HK-2 (cell line): ENCODE measurements around the gene COPS8.
A peak's percentile ranks its signal among the peaks of the same experiment; 100 is the strongest.

ENCODE experiments used
- DNase-seq: peaks from one replicate; pipeline ENCODE4 v3.0.0-alpha.2; 2018; ENCODE audit not compliant: unreplicated experiment

Gene COPS8

DNA sequence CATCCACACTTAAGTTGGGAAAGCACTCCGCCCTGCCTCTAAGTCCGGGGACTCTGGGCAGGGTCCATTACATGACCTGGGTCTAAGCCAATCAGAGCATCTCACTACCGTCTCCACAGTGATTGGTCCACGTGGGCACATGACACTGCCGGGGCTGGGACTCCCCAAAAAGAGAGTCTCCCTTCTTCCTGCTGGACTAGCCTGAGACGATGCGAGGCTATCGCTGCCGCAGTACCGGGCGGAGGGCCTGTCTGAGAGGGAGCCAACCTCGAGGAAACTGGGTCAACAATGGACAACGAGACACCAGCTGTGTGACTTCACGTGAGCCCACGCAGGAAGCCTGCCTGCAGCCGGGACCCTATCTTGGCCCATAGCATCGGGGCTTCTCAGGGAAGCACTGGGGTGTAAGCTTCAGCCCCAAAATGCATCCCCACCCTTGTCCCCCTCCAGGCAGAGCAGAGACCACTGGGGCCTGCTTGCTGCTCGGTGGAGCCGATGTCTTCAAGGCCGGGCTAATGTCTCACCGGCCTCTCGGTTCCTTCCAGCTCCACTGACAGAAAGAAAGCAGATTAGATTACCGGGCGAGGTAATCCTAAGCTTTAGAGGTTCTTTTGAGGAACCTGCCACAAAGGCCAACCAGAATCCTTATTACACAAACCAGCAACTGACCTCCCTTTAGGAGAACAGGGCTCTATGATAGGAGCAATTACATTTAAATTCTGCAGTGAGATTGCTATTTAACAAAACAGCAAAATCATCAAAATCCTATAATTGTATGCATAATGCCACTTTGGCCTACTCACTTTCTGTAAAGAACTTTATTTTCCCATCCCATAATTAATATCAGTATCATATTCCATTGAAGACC lies 21.3 kb upstream of the COPS8 start:
- DNase-seq = no peak

DNA sequence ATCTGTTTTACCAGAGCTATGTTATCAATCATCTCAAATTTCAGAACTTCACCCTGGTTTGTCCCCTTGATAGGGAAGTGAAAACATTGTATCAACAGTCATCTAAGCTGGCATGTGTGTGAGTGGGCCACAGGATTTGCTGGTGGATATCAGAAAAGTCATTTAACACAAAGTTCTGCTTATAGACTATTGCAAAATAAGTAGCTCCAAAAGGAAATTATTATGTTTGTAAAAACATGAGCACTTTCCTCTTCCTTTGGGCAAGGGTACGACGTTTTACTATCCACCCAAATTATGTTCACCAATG lies 20.7 kb upstream of the COPS8 start:
- DNase-seq = no peak

DNA sequence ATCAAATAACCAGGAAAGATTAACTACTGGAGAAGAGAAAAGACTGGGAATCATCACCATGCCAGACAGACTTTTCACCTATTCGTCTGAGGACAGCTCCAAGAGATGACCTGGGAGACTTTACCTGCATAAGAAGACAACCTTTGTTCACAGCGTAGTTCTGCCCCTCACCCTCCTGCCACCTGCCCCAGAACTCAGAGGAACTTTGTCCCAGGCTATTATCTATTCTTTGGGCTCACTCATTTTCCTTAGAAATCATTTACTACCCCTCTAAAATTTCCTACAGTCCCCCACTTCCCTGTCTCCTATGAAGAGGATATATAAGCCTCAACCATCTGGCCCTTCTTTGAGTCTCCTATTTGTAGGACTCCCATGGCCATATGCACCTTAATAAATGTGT lies 19.3 kb upstream of the COPS8 start:
- no peak for DNase-seq

DNA sequence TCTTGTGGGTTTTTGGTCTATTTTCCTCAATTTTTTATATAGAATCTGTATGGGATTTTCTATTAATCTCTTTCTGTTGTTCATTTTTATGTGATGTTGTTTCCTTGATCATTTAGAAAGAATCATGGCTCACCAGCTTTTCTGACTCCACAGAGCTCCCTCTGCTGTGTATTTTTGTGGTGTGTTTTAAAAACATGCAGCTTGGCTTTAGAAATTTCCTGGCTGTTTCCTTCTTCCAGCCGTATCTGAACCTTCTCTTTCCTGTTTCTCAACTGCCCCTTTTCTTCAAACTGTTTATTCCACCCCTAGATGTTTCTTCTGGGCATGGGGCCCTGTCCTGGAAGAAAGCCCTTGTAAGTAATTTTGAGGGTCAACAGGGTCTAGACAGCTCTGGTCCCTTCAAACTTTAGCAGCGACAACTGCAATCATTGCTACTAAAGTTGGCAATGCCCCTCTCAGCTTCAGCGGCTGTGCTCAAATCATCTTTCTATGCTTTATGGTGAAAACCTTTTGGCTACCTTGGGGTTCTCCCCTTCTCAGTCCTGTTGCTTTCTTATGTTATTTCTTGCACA lies 17.6 kb upstream of the COPS8 start:
- DNase-seq = no peak

DNA sequence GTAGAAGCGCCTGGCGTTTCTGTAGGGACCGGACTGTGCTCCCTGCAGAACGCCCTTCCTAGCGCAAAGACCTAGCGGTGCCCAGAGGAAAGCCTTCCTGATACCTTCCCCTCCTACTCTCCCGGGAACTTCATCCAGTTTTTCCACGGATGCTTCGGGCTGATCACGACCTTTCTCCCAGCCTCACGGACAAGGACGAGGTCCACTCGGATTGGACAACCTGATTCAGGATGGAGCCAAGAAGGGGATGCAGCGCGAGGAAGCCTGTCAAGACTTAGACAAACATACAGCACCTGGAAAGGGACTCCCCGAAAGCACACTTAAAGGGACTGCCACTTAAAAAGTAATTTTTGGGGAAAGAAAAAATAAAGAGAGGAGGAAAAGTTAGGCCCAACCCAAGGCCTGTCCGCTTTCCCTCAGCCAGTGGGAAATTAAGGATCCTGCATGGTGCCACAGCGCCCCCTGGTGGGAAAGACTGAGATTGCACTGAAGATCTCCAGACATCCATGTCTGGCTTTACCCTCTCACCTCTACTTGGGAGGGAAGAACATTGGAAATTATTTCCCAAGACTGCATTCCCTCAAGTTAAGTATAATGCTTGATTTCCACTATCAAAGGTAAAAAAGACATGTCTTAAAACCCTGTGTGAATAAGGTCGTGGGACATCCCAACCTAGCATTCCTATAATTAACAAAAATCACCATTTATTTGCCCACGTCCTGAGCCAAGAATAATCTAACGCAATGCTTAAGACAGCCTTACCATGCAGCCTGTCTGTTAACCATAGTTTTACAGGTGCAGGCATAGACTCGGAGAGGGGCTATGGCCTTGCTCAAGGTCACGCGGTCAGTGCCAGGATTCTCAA lies 13.4 kb upstream of the COPS8 start:
- peak; percentile 67 for DNase-seq

GRCh38 chr2:237073552-237073951 lies 12.1 kb upstream of the COPS8 start:
- DNase-seq = no peak

DNA sequence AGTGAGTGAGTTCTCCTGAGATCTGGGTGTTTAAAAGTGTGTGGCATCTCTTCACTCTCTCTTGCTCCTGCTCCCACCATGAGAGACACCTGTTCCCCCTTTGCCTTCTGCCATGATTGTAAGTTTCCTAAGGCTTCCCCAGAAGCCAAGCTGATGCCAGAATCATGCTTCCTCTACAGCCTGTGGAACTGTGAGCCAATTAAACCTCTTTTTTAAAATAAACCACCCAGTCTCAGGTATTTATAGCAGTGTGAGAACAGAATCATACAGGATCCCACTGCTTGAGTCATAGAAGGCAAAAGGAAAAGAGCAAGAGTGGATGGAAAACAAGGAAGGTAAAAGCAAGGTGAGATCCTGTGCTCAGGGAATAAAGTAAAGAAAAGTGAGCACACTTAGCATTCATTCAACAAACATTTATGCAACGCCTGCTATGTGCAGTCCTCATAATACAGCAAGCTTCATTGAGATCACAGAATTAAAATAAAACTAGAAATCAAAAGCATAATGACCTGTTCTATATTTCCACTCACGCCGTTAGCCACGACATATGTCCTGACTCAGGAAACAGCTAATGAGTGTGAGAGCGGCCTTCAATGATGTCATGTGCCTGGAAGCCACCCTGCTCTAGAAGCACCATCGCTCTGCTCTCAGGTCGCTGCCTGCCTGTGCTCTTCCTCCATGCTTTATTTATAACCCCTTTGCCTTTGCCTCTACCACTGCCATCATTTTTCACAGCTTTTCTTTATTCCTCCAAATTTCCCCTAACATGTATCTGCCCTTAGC lies 11.3 kb upstream of the COPS8 start:
- no peak for DNase-seq

DNA sequence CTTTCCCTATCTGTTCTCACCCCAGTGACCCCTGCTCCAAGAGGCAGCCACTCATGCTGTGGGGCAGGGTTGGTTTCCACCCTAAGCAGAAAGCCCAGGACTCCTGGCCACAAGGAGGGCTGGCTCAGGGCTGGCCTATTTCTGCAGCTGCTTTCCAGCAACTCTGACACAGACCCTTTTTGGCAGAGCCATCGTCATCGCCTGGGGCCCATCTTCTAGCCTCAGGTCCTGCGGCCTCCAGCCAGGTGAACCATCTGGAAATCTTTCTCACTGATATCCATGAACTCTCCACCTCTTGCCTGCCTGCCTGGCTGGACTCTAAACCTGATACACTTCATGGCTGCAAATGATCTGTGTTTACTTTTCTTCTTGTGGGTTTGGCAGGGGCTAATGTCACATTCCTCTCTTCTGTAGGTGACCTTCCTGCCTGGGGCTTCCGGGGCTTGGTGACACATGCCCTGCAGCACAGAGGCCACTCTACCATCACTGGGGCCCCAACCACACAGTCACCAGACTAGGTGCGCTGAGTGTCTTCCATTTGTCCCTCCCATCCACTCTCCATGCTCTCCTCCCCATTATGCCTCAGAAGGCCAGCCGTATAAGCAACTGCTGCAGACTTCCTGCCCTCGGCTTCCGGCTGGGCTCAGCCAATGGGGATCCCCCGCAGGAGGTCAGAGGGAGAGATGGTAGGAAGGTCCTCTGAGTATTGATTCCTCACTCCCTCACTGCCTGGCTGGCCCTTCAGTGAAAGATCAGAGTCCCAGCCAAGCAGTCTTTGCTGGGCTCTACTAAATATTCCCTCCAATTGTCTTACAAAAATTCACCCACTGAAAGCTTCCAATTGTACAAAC lies 9.7 kb upstream of the COPS8 start:
- peak; percentile 58 for DNase-seq

- no peak for DNase-seq
Observed at GRCh38 chr2:237081596-237081995, 4.1 kb upstream of the COPS8 start.

DNA sequence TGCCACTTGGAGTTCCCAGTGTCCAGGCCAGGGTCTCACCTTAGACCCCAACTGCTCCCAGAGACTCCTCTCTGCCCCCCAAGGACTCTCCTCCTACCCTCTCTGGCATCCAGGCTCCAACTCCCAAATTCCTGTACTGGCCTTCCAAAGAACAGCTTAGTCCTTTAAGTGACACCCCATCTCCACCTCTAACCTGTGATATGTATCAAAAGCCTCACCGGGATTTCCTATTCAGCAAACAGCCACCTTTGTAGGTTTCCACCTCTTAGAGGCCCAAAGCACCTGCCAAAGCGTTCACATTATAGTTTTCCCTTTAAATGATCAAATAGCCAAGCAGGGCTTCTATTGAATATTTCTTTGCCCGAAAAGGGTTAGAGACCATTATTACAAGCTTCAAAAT lies 2.7 kb upstream of the COPS8 start:
- DNase-seq = no peak

- DNase-seq = no peak
Observed at GRCh38 chr2:237084444-237084843, 1.2 kb upstream of the COPS8 start.

- DNase-seq = no peak
Observed at GRCh38 chr2:237090906-237091305, 5.2 kb downstream of the COPS8 start.

DNA sequence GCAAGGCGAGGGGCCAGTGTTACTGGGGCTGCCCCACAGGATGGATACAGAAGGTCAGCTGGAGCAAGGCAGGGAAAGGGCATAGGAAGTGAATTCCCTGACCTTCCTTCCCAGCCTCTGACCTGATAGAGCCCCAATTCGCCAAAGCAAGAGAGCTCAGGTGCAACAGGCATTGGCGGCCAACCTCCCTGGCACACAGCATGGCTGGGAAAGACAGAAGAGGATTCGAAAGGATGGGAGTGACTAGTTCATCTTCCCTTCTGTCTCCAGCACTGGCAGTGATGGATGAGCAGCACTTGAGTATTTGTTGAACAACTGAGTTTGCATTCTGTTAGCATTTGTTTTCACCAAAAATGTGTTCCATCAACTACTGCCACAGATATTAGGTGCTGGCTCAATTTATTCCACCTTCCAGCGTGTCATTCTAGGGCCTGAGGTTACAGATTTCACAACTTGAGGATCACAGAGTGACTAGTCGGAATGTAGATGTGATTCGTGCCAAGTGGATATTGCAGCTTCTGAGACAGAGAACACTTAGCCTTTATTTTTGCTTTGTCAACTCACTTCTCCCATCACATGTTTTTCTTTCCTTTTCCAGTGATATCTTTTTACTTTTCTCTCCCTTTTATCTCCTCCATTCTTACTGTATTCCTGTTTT lies 6.2 kb downstream of the COPS8 start:
- DNase-seq = no peak

- no peak for DNase-seq
Observed at GRCh38 chr2:237092506-237092905, 6.8 kb downstream of the COPS8 start.

- DNase-seq = no peak
Observed at GRCh38 chr2:237092920-237093781, 7.5 kb downstream of the COPS8 start.

DNA sequence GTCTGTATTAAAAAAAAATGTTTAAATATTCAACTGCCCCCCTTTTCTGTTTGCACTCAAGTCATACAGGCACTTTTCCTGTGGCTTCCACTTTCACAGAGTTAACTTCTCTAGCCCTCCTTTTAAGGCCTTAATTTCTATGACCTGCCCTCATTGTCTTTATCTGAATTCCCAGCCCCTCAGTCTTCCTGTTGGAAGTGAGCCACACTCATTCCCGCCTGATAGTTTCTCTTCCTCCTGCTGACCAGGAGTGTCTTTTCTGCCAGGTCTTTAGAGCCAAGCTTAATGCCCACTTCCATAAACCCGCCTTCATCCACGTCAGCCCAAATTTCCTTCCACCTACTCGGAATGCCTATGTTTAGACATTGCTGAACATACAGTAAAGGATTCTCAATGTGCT lies 10.5 kb downstream of the COPS8 start:
- DNase-seq = no peak

DNA sequence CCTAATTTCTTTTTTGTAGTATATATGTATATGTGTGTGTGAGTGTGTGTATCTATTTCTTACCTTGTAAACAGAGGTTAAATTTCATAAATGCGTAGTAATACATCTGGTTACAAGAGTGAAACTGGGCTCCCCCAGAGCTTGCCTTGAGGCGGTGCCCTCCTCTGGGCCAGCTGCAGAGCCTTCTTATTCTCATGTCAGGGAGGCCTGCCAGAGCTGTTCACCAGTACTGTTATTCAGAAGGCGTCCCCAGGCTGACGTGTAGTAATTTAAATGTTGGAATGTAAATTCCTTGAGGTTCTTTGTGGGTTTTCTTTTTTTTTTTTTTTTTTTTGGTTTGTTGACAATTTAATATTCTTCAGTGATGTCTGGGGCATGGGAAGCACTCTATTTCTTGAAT lies 11.2 kb downstream of the COPS8 start:
- DNase-seq = no peak

DNA sequence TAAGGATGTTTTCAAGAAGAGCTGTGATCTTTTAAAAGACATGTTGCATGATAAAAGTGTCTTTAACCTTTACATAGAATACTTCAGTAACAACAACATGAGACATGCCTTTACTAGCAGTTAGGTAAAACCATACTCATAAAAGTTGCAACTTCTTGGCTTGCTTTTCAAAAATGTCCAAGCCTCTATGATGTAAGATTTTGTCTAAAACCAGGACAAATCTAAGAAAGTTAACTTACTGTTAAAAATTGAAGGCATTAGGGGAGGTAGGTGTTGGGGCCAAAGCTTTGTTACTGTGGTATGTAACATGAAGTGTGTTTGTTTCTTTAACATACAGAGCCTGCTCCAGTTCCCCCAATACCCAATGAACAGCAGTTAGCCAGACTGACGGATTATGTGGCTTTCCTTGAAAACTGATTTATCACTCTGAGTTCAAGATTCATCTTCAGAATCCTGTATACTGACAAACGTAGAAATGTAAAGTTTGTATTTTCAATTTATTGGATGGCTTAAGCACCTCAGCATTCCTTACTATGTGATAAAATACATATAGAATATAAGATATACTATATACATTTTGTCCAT lies 11.7 kb downstream of the COPS8 start:
- no peak for DNase-seq
